Mesenchymal stem cell (in vitro differentiated cells and primary cell): ENCODE measurements around the gene WAPL. TPM values are rescaled to one million over a fixed set of nuclear protein-coding genes. Genes with fewer than 3 reads are reported as not detected.
A peak's percentile ranks its signal among the peaks of the same experiment; 100 is the strongest.
"Not testable (repeated sequence)": the region's sequence is repeated elsewhere in the genome, so short reads cannot be mapped to it uniquely, and the experiment has no call there.

Experiments used
- DNase-seq: peaks from one replicate; pipeline ENCODE4 v3.0.0-alpha.2; 2013
- H2AFZ ChIP-seq: one replicate; pipeline ENCODE4 v1.6.1; 2013; ENCODE audit warnings: low read depth, mild to moderate bottlenecking, control low read depth, inconsistent platforms, low read length, moderate library complexity
- H2AK5ac ChIP-seq: 2 replicates; pipeline ENCODE4 v1.6.1; 2013; ENCODE audit warnings: low read length, moderate library complexity, mild to moderate bottlenecking, inconsistent platforms; ENCODE audit not compliant: severe bottlenecking
- H2BK120ac ChIP-seq: one replicate; pipeline ENCODE4 v1.6.1; 2013; ENCODE audit warnings: low read depth, mild to moderate bottlenecking, inconsistent platforms, low read length, moderate library complexity
- H2BK12ac ChIP-seq, 2 experiments: one replicate each; pipeline ENCODE4 v1.6.1; 2013; ENCODE audit warnings: inconsistent platforms in 2 of 2, low read length in 2 of 2, mild to moderate bottlenecking in 2 of 2, moderate library complexity in 2 of 2, control low read depth in 1 of 2
- H2BK15ac ChIP-seq: one replicate; pipeline ENCODE4 v1.6.1; 2013; ENCODE audit warnings: mild to moderate bottlenecking, low read depth, inconsistent platforms; ENCODE audit not compliant: poor library complexity, severe bottlenecking
- H2BK5ac ChIP-seq: 2 replicates; pipeline ENCODE4 v1.6.1; 2013; ENCODE audit warnings: low read depth, mild to moderate bottlenecking, low read length, control low read depth, inconsistent platforms; ENCODE audit not compliant: poor library complexity, severe bottlenecking
- H3K14ac ChIP-seq, 2 experiments: one replicate each; pipeline ENCODE4 v1.6.1; 2013; ENCODE audit warnings: inconsistent platforms in 2 of 2, low read length in 2 of 2, control low read depth in 1 of 2, mild to moderate bottlenecking in 1 of 2, moderate library complexity in 1 of 2
- H3K18ac ChIP-seq, 2 experiments: one replicate each; pipeline ENCODE4 v1.6.1; 2013; ENCODE audit warnings: inconsistent platforms in 2 of 2, low read length in 2 of 2, control low read depth in 1 of 2, low read depth in 1 of 2, mild to moderate bottlenecking in 1 of 2
- H3K23ac ChIP-seq, 2 experiments: one replicate each; pipeline ENCODE4 v1.6.1; 2013; ENCODE audit warnings: inconsistent platforms in 2 of 2, low read length in 2 of 2, mild to moderate bottlenecking in 2 of 2, moderate library complexity in 2 of 2, control low read depth in 1 of 2
- H3K27ac ChIP-seq: 2 replicates; pipeline ENCODE4 v1.5.1; 2013; ENCODE audit warnings: mild to moderate bottlenecking, moderate library complexity, low read length, control low read depth, inconsistent platforms; ENCODE audit not compliant: poor library complexity, severe bottlenecking
- H3K27me3 ChIP-seq, 2 experiments: 2 replicates each; pipeline versions ENCODE4 v1.6.1 to v1.7.0; 2013; ENCODE audit warnings: low read length in 2 of 2, mild to moderate bottlenecking in 2 of 2, moderate library complexity in 2 of 2, control low read depth in 1 of 2, inconsistent platforms in 1 of 2; ENCODE audit not compliant: control insufficient read depth in 1 of 2, insufficient read depth in 1 of 2
- H3K36me3 ChIP-seq, 2 experiments: 2 replicates each; pipeline versions ENCODE4 v1.6.1 to v1.7.0; 2013; ENCODE audit warnings: low read length in 2 of 2, control low read depth in 1 of 2, inconsistent platforms in 1 of 2, low read depth in 1 of 2, mild to moderate bottlenecking in 1 of 2; ENCODE audit not compliant: insufficient read depth in 2 of 2, control insufficient read depth in 1 of 2
- H3K4ac ChIP-seq, 2 experiments: one replicate each; pipeline ENCODE4 v1.6.1; 2013; ENCODE audit warnings: inconsistent platforms in 2 of 2, low read length in 2 of 2, mild to moderate bottlenecking in 2 of 2, moderate library complexity in 2 of 2, control low read depth in 1 of 2, low read depth in 1 of 2
- H3K4me1 ChIP-seq: 2 replicates; pipeline ENCODE4 v1.6.1; 2013; ENCODE audit warnings: low read depth, low read length, control low read depth; ENCODE audit not compliant: control insufficient read depth, insufficient read depth
- H3K4me2 ChIP-seq: 2 replicates; pipeline ENCODE4 v1.6.1; 2013; ENCODE audit warnings: low read length, mild to moderate bottlenecking, inconsistent platforms; ENCODE audit not compliant: poor library complexity, severe bottlenecking
- H3K4me3 ChIP-seq, 2 experiments: 2 replicates each; pipeline versions ENCODE4 v1.5.1 to v1.7.0; 2013; ENCODE audit warnings: low read length in 2 of 2, mild to moderate bottlenecking in 2 of 2, control low read depth in 1 of 2, low read depth in 1 of 2; ENCODE audit not compliant: insufficient read depth in 1 of 2
- H3K79me1 ChIP-seq: replicated peaks from 2 replicates; pipeline ENCODE4 v1.6.1; 2013; ENCODE audit warnings: mild to moderate bottlenecking, control low read depth, low read length, inconsistent platforms; ENCODE audit not compliant: poor library complexity, severe bottlenecking
- H3K9ac ChIP-seq: 2 replicates; pipeline ENCODE4 v1.7.0; 2013; ENCODE audit warnings: mild to moderate bottlenecking, low read length, moderate library complexity
- H3K9me3 ChIP-seq: 2 replicates; pipeline ENCODE4 v1.7.0; 2013; ENCODE audit warnings: mild to moderate bottlenecking, low read length; ENCODE audit not compliant: control insufficient read depth
- H4K8ac ChIP-seq: one replicate; pipeline ENCODE4 v1.6.1; 2013; ENCODE audit warnings: inconsistent platforms, mild to moderate bottlenecking, low read length, moderate library complexity
- H4K91ac ChIP-seq: one replicate; pipeline ENCODE4 v1.6.1; 2013; ENCODE audit warnings: mild to moderate bottlenecking, low read length, inconsistent platforms
- WGBS: methylation state at CpG from one replicate; pipeline ENCODE4 v1.1.7; 2013; ENCODE audit warnings: mixed read lengths; 5-methylcytosine and 5-hydroxymethylcytosine counted together
- polyA plus RNA-seq, 2 experiments: library from polyadenylated mRNA; stranded (reverse); fragments of 200-250 nt; gene quantifications; one replicate each; pipeline ENCODE4 v1.2.3, GENCODE V29; 2013

WAPL gene, protein sequence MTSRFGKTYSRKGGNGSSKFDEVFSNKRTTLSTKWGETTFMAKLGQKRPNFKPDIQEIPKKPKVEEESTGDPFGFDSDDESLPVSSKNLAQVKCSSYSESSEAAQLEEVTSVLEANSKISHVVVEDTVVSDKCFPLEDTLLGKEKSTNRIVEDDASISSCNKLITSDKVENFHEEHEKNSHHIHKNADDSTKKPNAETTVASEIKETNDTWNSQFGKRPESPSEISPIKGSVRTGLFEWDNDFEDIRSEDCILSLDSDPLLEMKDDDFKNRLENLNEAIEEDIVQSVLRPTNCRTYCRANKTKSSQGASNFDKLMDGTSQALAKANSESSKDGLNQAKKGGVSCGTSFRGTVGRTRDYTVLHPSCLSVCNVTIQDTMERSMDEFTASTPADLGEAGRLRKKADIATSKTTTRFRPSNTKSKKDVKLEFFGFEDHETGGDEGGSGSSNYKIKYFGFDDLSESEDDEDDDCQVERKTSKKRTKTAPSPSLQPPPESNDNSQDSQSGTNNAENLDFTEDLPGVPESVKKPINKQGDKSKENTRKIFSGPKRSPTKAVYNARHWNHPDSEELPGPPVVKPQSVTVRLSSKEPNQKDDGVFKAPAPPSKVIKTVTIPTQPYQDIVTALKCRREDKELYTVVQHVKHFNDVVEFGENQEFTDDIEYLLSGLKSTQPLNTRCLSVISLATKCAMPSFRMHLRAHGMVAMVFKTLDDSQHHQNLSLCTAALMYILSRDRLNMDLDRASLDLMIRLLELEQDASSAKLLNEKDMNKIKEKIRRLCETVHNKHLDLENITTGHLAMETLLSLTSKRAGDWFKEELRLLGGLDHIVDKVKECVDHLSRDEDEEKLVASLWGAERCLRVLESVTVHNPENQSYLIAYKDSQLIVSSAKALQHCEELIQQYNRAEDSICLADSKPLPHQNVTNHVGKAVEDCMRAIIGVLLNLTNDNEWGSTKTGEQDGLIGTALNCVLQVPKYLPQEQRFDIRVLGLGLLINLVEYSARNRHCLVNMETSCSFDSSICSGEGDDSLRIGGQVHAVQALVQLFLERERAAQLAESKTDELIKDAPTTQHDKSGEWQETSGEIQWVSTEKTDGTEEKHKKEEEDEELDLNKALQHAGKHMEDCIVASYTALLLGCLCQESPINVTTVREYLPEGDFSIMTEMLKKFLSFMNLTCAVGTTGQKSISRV (N-terminal part only)
- polyA plus RNA-seq (2013, experiment 1 of 2) = 21.3 TPM
- polyA plus RNA-seq (2013, experiment 2 of 2) = 20.9 TPM

- H4K8ac ChIP-seq = peak within 1 kb of the TSS; percentile 83
- peak within 1 kb of the TSS; percentile 95 for H2AFZ ChIP-seq
- peak within 1 kb of the TSS; percentile 96 to 99 for H3K4me3 ChIP-seq
- peak within 1 kb of the TSS; percentile 97 for H3K9ac ChIP-seq
- no peaks in the 10 kb centered on the region for H3K27me3 ChIP-seq
- peak within 1 kb of the TSS; percentile 86 to 96 for H3K4ac ChIP-seq
- H3K27ac ChIP-seq = peak within 1 kb of the TSS; percentile 65
- peak within 1 kb of the TSS; percentile 85 for H3K4me2 ChIP-seq
- peaks cover 0 to 13% of the 10 kb centered on the region in 2 experiments for H3K36me3 ChIP-seq
- H3K9me3 ChIP-seq = no peaks in the 10 kb centered on the region
- H3K79me1 ChIP-seq = peaks cover 21% of the 10 kb centered on the region
- H2AK5ac ChIP-seq = peak within 1 kb of the TSS; percentile 65
- peak within 1 kb of the TSS; percentile 74 for H2BK5ac ChIP-seq
- peak within 1 kb of the TSS; percentile 80 for H2BK120ac ChIP-seq
- H3K14ac ChIP-seq = peak within 1 kb of the TSS; percentile 98 to 99
- H3K23ac ChIP-seq = peak within 1 kb of the TSS in 1 of 2 experiments; percentile 89
- no peaks in the 10 kb centered on the region for H3K4me1 ChIP-seq
- peak; percentile 93 for DNase-seq
- under 1% methylated on average over 74 of the region's 87 CpGs for WGBS
- peak within 1 kb of the TSS; percentile 86 to 98 for H3K18ac ChIP-seq
- H4K91ac ChIP-seq = peak within 1 kb of the TSS; percentile 93
- peak within 1 kb of the TSS in 1 of 2 experiments; percentile 83 for H2BK12ac ChIP-seq
- peak within 1 kb of the TSS; percentile 92 for H2BK15ac ChIP-seq
These were observed at the start of gene WAPL for GRCh38 chr10:86521678-86522509. Gene WAPL (minus strand): TSS chr10:86521792. CDS start chr10:86518069, 3,723 bp downstream.

- Histone ChIP-seq H4K8ac (no peak overlapping the region), H3K79me1 (no peaks in the 10 kb centered on the region), H3K23ac (no peak overlapping the region), H2AK5ac (no peak overlapping the region), H2BK5ac (no peak overlapping the region), H2BK12ac (no peak overlapping the region), H3K27ac (no peak overlapping the region), H3K9me3 (peaks cover 3% of the 10 kb centered on the region), H3K14ac (no peak overlapping the region), H3K4me2 (no peak overlapping the region), H3K9ac (no peak overlapping the region), H3K18ac (no peak overlapping the region), H3K4me3 (no peak overlapping the region), H4K91ac (no peak overlapping the region), H2AFZ (no peak overlapping the region), H3K4me1 (no peaks in the 10 kb centered on the region), H2BK120ac (no peak overlapping the region), H3K36me3 (no peaks in the 10 kb centered on the region), H2BK15ac (no peak overlapping the region), H3K27me3 (peaks cover 4 to 8% of the 10 kb centered on the region in 2 experiments), H3K4ac (no peak overlapping the region)
- DNase-seq = no peak
These were observed 47.7 kb upstream of the WAPL start for GRCh38 chr10:86569335-86569734.

DNA sequence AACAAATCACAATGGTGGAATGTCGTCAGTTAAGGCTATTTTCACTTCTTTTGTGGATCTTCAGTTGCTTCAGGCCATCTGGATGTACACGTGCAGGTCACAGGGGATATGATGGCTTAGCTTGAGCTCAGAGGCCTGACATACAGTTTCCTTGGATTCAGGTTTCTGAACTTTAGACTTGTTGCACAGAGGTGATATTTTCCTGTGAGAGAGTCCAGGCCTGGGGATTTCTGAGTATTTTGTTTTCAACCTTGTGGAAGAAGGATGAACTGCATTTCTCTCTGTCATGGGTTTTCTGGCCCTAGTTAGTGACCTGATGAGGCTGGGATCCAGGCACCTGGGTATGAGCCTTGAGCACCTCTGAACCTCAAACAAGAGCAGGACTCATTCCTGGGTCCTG, 44.9 kb upstream of the WAPL start:
- not testable (repeated sequence) for H3K27me3 ChIP-seq, H3K23ac ChIP-seq, H3K4ac ChIP-seq, H2BK5ac ChIP-seq, H2AFZ ChIP-seq, H4K8ac ChIP-seq, H3K36me3 ChIP-seq, DNase-seq, H2BK15ac ChIP-seq, H2BK12ac ChIP-seq, H4K91ac ChIP-seq, H3K4me1 ChIP-seq, H3K4me3 ChIP-seq, H3K4me2 ChIP-seq, H3K9me3 ChIP-seq, H2AK5ac ChIP-seq, H3K79me1 ChIP-seq, H2BK120ac ChIP-seq, H3K18ac ChIP-seq, H3K14ac ChIP-seq, H3K27ac ChIP-seq, H3K9ac ChIP-seq
- 63% methylated on average over 2 of the region's 2 CpGs for WGBS
